GM23338 (cell line): ENCODE results near the gene BNIP2. TPM values are rescaled to one million over a fixed set of nuclear protein-coding genes. Genes with fewer than 3 reads are reported as not detected.

Source experiments
- ATAC-seq: fragments of 200-7000 bp; cut with Tn5 transposase; 3 replicates; pipeline ENCODE4 v1.9.1; 2020
- DNase-seq: peaks from one replicate; pipeline ENCODE4 v3.0.0-alpha.2; 2015; ENCODE audit warnings: low spot score
- H2AFZ ChIP-seq: fragments of 200-600 bp; sonication (generic); 2 replicates; pipeline ENCODE4 v1.8.0; 2016; ENCODE audit warnings: antibody characterized with exemption, mild to moderate bottlenecking, moderate library complexity
- H3F3A ChIP-seq: fragments of 200-600 bp; sonication (generic); replicated peaks from 2 replicates; pipeline ENCODE4 v1.8.0; 2017; ENCODE audit warnings: antibody characterized with exemption, mixed run types, low read depth
- H3K27ac ChIP-seq: fragments of 200-600 bp; sonication (generic); 2 replicates; pipeline ENCODE4 v1.6.1; 2016; ENCODE audit warnings: low read depth
- H3K27me3 ChIP-seq: fragments of 200-600 bp; sonication (generic); 2 replicates; pipeline ENCODE4 v1.8.0; 2016; ENCODE audit warnings: mild to moderate bottlenecking, mixed run types, moderate library complexity; ENCODE audit not compliant: insufficient read depth
- H3K36me3 ChIP-seq: fragments of 200-600 bp; sonication (generic); 2 replicates; pipeline ENCODE4 v1.8.0; 2016; ENCODE audit warnings: mild to moderate bottlenecking; ENCODE audit not compliant: insufficient read depth
- H3K4me1 ChIP-seq: fragments of 200-600 bp; sonication (generic); 2 replicates; pipeline ENCODE4 v1.8.0; 2016; ENCODE audit warnings: mild to moderate bottlenecking, moderate library complexity; ENCODE audit not compliant: insufficient read depth
- H3K4me2 ChIP-seq: fragments of 200-600 bp; sonication (generic); 2 replicates; pipeline ENCODE4 v1.7.1; 2017; ENCODE audit warnings: mixed run types
- H3K4me3 ChIP-seq: fragments of 200-600 bp; sonication (generic); 2 replicates; pipeline ENCODE4 v1.6.1; 2016; ENCODE audit warnings: mixed run types
- H3K79me2 ChIP-seq: fragments of 200-600 bp; sonication (generic); replicated peaks from 2 replicates; pipeline ENCODE4 v1.8.0; 2017; ENCODE audit warnings: mild to moderate bottlenecking; ENCODE audit not compliant: insufficient read depth
- H3K9me2 ChIP-seq: fragments of 200-600 bp; sonication (generic); 2 replicates; pipeline ENCODE4 v1.8.0; 2017; ENCODE audit not compliant: insufficient read depth
- H4K20me1 ChIP-seq: fragments of 200-600 bp; sonication (generic); replicated peaks from 2 replicates; pipeline ENCODE4 v1.8.0; 2017; ENCODE audit warnings: mild to moderate bottlenecking; ENCODE audit not compliant: insufficient read depth
- H3K27ac Mint-ChIP-seq: 2 replicates; pipeline ENCODE4 v1.8.0; 2020; ENCODE audit warnings: inconsistent platforms, mild to moderate bottlenecking, moderate library complexity, mixed read lengths
- H3K27me3 Mint-ChIP-seq: 3 replicates; pipeline ENCODE4 v1.8.0; 2022; ENCODE audit warnings: low read depth, mild to moderate bottlenecking, moderate library complexity, mixed read lengths, inconsistent platforms; ENCODE audit not compliant: insufficient read depth, poor library complexity
- H3K36me3 Mint-ChIP-seq: 3 replicates; pipeline ENCODE4 v1.8.0; 2021; ENCODE audit warnings: low read depth, mild to moderate bottlenecking, inconsistent platforms, moderate library complexity, mixed read lengths
- H3K4me1 Mint-ChIP-seq: 3 replicates; pipeline ENCODE4 v1.8.0; 2020; ENCODE audit warnings: mild to moderate bottlenecking, inconsistent platforms, mixed read lengths
- H3K4me3 Mint-ChIP-seq: 3 replicates; pipeline ENCODE4 v1.8.0; 2021; ENCODE audit warnings: moderate library complexity, mild to moderate bottlenecking, inconsistent platforms, mixed read lengths
- H3K9me3 Mint-ChIP-seq: 3 replicates; pipeline ENCODE4 v1.8.0; 2020; ENCODE audit warnings: moderate library complexity, mild to moderate bottlenecking, inconsistent platforms, mixed read lengths
- EZH2phosphoT487 ChIP-seq: fragments of 200-600 bp; sonication (generic); IDR thresholded peaks from one replicate; pipeline ENCODE4 v1.8.1; 2018; ENCODE audit warnings: antibody characterized with exemption; ENCODE audit not compliant: unreplicated experiment
- POLR2AphosphoS5 ChIP-seq: IDR thresholded peaks from 2 replicates; pipeline ENCODE4 v1.6.1; 2016; ENCODE audit warnings: antibody characterized with exemption, low read depth
- polyA plus RNA-seq: library from polyadenylated mRNA; unstranded; fragments of >200 nt; fragmentation: Nextera tagmentation; extraction: Ambion mirVana; gene quantifications from 2 replicates; pipeline ENCODE4 v1.2.1, GENCODE V29; 2016
- total RNA-seq: library from RNA; depleted of rRNA; stranded (reverse); fragments of >200 nt; shearing (Covaris generic); gene quantifications from 2 replicates; pipeline ENCODE4 v1.2.3, GENCODE V29; 2014
- TF ChIP-seq, protein P1 (sequence below), 2 experiments: fragments of 200-600 bp in 1 of 2; sonication (generic) in 1 of 2; conservative IDR thresholded peaks; 2 replicates each; pipeline versions ENCODE4 v1.5.1 to v1.6.1; 2016 to 2017; ENCODE audit warnings: antibody characterized with exemption in 2 of 2, low read depth in 2 of 2, mild to moderate bottlenecking in 2 of 2, moderate library complexity in 1 of 2
- TF ChIP-seq, protein P2 (sequence below): IDR thresholded peaks from 2 replicates; pipeline ENCODE4 v1.6.1; 2016; ENCODE audit warnings: antibody characterized with exemption
- TF ChIP-seq, protein P3 (sequence below): fragments of 250-450 bp; sonication (Bioruptor Pico); IDR thresholded peaks from 2 replicates; pipeline ENCODE4 v1.5.0; 2020; ENCODE audit warnings: mild to moderate bottlenecking, moderate library complexity

The BNIP2 gene
- total and polyA plus RNA-seq, 2 experiments from 2014 or later: 43.7 to 83.7 TPM

DNA sequence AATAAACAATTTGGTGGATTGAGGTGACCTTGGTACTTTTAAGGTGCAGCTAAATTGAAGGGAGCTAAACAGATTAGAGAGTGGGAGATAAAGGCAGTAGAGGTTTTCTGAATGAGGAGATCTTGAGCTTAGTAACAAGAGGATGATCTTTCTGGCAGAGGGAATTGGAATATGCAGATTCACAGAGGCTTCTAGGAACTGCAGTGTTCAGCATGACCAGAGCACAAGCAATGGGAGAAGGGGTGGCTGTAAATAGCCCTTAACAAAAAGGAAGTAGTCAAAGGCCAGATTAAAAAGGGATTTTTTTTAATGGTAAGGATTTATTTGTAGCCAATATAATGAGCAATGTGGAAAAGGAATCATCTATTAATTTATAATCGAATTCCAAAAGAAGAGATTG is 5.7 kb upstream of the BNIP2 start:
- Histone ChIP-seq H3K4me2 (no peak overlapping the region), H3K9me2 (no peaks in the 10 kb centered on the region), H3K4me3 (no peak overlapping the region), H3F3A (no peaks in the 10 kb centered on the region), H3K27ac (no peak overlapping the region), H3K4me1 (no peaks in the 10 kb centered on the region), H3K79me2 (no peaks in the 10 kb centered on the region), H3K27me3 (peaks cover 12% of the 10 kb centered on the region), H2AFZ (no peak overlapping the region), H3K36me3 (no peaks in the 10 kb centered on the region), H4K20me1 (no peaks in the 10 kb centered on the region)
- Mint-ChIP-seq H3K27ac (no peak overlapping the region), H3K36me3 (no peaks in the 10 kb centered on the region), H3K4me3 (no peak overlapping the region), H3K9me3 (no peaks in the 10 kb centered on the region), H3K27me3 (peaks cover 4% of the 10 kb centered on the region), H3K4me1 (peaks cover 7% of the 10 kb centered on the region)
- TF ChIP-seq, protein P1, sequence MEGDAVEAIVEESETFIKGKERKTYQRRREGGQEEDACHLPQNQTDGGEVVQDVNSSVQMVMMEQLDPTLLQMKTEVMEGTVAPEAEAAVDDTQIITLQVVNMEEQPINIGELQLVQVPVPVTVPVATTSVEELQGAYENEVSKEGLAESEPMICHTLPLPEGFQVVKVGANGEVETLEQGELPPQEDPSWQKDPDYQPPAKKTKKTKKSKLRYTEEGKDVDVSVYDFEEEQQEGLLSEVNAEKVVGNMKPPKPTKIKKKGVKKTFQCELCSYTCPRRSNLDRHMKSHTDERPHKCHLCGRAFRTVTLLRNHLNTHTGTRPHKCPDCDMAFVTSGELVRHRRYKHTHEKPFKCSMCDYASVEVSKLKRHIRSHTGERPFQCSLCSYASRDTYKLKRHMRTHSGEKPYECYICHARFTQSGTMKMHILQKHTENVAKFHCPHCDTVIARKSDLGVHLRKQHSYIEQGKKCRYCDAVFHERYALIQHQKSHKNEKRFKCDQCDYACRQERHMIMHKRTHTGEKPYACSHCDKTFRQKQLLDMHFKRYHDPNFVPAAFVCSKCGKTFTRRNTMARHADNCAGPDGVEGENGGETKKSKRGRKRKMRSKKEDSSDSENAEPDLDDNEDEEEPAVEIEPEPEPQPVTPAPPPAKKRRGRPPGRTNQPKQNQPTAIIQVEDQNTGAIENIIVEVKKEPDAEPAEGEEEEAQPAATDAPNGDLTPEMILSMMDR (conservative IDR thresholded peaks at IDR 0.05; ENCODE audit: low read depth in 2 of 2): no peak
- TF ChIP-seq, protein P2, sequence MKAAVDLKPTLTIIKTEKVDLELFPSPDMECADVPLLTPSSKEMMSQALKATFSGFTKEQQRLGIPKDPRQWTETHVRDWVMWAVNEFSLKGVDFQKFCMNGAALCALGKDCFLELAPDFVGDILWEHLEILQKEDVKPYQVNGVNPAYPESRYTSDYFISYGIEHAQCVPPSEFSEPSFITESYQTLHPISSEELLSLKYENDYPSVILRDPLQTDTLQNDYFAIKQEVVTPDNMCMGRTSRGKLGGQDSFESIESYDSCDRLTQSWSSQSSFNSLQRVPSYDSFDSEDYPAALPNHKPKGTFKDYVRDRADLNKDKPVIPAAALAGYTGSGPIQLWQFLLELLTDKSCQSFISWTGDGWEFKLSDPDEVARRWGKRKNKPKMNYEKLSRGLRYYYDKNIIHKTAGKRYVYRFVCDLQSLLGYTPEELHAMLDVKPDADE: no peak
- TF ChIP-seq EZH2phosphoT487: no peak
- TF ChIP-seq POLR2AphosphoS5: no peak
- DNase-seq (no peak), ATAC-seq (no peak)

DNA sequence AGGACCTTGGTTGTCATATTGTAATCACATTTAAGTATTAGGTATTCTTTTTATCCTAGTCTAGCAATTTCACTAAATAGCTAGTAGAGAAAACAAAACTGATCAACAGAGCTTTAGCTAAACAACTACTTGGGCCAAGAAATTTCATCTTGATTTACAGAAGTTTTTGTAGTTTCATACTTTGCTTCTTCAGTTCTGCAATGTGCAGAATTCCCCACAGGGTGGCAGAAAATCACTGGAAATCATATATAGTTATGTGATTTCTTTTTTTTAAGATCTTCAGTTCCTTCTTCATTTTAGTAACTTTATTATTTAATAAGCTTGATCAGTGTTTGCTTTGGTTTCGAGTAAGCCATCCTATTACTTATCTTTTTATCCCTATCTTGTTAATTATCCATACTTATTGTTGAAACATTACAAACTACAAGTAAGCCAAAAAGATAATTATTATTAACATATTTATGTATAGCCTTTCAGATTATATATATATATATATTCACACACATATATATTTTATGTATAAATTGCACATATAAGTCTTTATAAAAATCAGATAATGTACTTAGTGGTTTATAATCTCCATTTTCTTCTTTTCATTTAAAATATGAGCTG is 2.2 kb upstream of the BNIP2 start:
- ATAC-seq: no peak
- peak; percentile 26 for DNase-seq
- Histone ChIP-seq H3K4me1 (no peaks in the 10 kb centered on the region; the same call in 1 of the 2 replicates), H3K4me3 (no peak overlapping the region), H3K9me2 (no peaks in the 10 kb centered on the region), H2AFZ (no peak overlapping the region), H3K36me3 (no peaks in the 10 kb centered on the region), H3K27me3 (peaks cover 12% of the 10 kb centered on the region), H3K4me2 (no peak overlapping the region), H4K20me1 (peaks cover 8% of the 10 kb centered on the region; the same call in 1 of the 2 replicates), H3F3A (no peaks in the 10 kb centered on the region), H3K79me2 (peaks cover 26% of the 10 kb centered on the region), H3K27ac (no peak overlapping the region)
- no peak overlapping the region for H3K27ac Mint-ChIP-seq
- peaks cover 14% of the 10 kb centered on the region for H3K4me1 Mint-ChIP-seq
- H3K36me3 Mint-ChIP-seq: peaks cover 4% of the 10 kb centered on the region
- peaks cover 9% of the 10 kb centered on the region for H3K27me3 Mint-ChIP-seq
- H3K9me3 Mint-ChIP-seq: no peaks in the 10 kb centered on the region
- peak overlapping the region; percentile 42; the same call in 2 of the 3 replicates for H3K4me3 Mint-ChIP-seq
- TF ChIP-seq, protein P1 (conservative IDR thresholded peaks at IDR 0.05; ENCODE audit: low read depth in 2 of 2): peak; percentile 42 to 58
- TF ChIP-seq, protein P3, sequence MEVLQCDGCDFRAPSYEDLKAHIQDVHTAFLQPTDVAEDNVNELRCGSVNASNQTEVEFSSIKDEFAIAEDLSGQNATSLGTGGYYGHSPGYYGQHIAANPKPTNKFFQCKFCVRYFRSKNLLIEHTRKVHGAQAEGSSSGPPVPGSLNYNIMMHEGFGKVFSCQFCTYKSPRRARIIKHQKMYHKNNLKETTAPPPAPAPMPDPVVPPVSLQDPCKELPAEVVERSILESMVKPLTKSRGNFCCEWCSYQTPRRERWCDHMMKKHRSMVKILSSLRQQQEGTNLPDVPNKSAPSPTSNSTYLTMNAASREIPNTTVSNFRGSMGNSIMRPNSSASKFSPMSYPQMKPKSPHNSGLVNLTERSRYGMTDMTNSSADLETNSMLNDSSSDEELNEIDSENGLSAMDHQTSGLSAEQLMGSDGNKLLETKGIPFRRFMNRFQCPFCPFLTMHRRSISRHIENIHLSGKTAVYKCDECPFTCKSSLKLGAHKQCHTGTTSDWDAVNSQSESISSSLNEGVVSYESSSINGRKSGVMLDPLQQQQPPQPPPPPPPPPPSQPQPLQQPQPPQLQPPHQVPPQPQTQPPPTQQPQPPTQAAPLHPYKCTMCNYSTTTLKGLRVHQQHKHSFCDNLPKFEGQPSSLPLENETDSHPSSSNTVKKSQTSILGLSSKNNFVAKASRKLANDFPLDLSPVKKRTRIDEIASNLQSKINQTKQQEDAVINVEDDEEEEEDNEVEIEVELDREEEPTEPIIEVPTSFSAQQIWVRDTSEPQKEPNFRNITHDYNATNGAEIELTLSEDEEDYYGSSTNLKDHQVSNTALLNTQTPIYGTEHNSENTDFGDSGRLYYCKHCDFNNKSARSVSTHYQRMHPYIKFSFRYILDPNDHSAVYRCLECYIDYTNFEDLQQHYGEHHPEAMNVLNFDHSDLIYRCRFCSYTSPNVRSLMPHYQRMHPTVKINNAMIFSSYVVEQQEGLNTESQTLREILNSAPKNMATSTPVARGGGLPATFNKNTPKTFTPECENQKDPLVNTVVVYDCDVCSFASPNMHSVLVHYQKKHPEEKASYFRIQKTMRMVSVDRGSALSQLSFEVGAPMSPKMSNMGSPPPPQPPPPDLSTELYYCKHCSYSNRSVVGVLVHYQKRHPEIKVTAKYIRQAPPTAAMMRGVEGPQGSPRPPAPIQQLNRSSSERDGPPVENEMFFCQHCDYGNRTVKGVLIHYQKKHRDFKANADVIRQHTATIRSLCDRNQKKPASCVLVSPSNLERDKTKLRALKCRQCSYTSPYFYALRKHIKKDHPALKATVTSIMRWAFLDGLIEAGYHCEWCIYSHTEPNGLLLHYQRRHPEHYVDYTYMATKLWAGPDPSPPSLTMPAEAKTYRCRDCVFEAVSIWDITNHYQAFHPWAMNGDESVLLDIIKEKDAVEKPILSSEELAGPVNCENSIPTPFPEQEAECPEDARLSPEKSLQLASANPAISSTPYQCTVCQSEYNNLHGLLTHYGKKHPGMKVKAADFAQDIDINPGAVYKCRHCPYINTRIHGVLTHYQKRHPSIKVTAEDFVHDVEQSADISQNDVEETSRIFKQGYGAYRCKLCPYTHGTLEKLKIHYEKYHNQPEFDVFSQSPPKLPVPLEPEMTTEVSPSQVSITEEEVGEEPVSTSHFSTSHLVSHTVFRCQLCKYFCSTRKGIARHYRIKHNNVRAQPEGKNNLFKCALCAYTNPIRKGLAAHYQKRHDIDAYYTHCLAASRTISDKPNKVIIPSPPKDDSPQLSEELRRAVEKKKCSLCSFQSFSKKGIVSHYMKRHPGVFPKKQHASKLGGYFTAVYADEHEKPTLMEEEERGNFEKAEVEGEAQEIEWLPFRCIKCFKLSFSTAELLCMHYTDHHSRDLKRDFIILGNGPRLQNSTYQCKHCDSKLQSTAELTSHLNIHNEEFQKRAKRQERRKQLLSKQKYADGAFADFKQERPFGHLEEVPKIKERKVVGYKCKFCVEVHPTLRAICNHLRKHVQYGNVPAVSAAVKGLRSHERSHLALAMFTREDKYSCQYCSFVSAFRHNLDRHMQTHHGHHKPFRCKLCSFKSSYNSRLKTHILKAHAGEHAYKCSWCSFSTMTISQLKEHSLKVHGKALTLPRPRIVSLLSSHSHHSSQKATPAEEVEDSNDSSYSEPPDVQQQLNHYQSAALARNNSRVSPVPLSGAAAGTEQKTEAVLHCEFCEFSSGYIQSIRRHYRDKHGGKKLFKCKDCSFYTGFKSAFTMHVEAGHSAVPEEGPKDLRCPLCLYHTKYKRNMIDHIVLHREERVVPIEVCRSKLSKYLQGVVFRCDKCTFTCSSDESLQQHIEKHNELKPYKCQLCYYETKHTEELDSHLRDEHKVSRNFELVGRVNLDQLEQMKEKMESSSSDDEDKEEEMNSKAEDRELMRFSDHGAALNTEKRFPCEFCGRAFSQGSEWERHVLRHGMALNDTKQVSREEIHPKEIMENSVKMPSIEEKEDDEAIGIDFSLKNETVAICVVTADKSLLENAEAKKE (CRISPR knock-in tag): no peak
